Activated CD4-positive, alpha-beta T cell treated with anti-CD3 and anti-CD28 coated beads, Interleukin-2, Interleukin-6, amounts not matched to agents 100 ng/mL and 50 ng/mL, durations not matched to agents 16 hours and 8 hours (primary cell): ENCODE results near the gene CR1L.
"Not testable (repeated sequence)": the region's sequence is repeated elsewhere in the genome, so short reads cannot be mapped to it uniquely, and the experiment has no call there.

Experiments
- DNase-seq: peaks from one replicate; pipeline ENCODE4 v3.0.0-alpha.2; 2020

CR1L gene

GRCh38 chr1:207747627-207748492, 102.9 kb downstream of the CR1L start:
- DNase-seq = no peak

- no peak for DNase-seq
Observed at GRCh38 chr1:207748737-207749528, 104.0 kb downstream of the CR1L start.

GRCh38 chr1:207750631-207751305, 105.8 kb downstream of the CR1L start:
- no peak for DNase-seq

- DNase-seq = not testable (repeated sequence)
Observed at GRCh38 chr1:207751463-207751789, 106.5 kb downstream of the CR1L start.

GRCh38 chr1:207751790-207752455, 107.0 kb downstream of the CR1L start, which contains the start of gene CD46:
TSS of gene CD46 (plus strand) at chr1:207752054. CDS start at chr1:207752213, 159 bp downstream.
- DNase-seq = peak; percentile 97

GRCh38 chr1:207752456-207752998, 107.6 kb downstream of the CR1L start:
- peak; percentile 42 for DNase-seq

- no peak for DNase-seq
Observed at GRCh38 chr1:207753611-207754010, 108.7 kb downstream of the CR1L start.

- DNase-seq = no peak
Observed at GRCh38 chr1:207754011-207754410, 109.1 kb downstream of the CR1L start.

GRCh38 chr1:207754974-207755700, 110.2 kb downstream of the CR1L start:
- no peak for DNase-seq

GRCh38 chr1:207755846-207756693, 111.1 kb downstream of the CR1L start:
- peak; percentile 62 for DNase-seq

GRCh38 chr1:207762622-207763021, 117.7 kb downstream of the CR1L start:
- no peak for DNase-seq

GRCh38 chr1:207763091-207763490, 118.2 kb downstream of the CR1L start:
- no peak for DNase-seq

- no peak for DNase-seq
Observed at GRCh38 chr1:207763972-207764371, 119.0 kb downstream of the CR1L start.

GRCh38 chr1:207766569-207766968, 121.6 kb downstream of the CR1L start:
- no peak for DNase-seq

GRCh38 chr1:207770514-207770913, 125.6 kb downstream of the CR1L start:
- DNase-seq = not testable (repeated sequence)
